Measurements from ENCODE around the gene FAR2. TPM values are rescaled to one million over a fixed set of nuclear protein-coding genes. Genes with fewer than 3 reads are reported as not detected.
"Not testable (repeated sequence)": the region's sequence is repeated elsewhere in the genome, so short reads cannot be mapped to it uniquely, and the experiment has no call there.

FAR2 gene
- polyA plus RNA-seq, 1 donor (not counting 4 experiments of a cell fraction or from before 2014, with no cell fraction given), result 9.2 TPM

- FAIRE-seq, result no peak
- no peak for TF ChIP-seq CTCF (optimal IDR thresholded peaks at IDR 0.05 in 1 of 3, IDR thresholded peaks at IDR 0.05 in 1 of 3, conservative IDR thresholded peaks at IDR 0.05 in 1 of 3; ENCODE audit: extremely low read depth in 1 of 3, insufficient read depth in 2 of 3, low read length in 3 of 3)
- no peak for TF ChIP-seq EZH2 (IDR thresholded peaks at IDR 0.05; ENCODE audit: low read length)
- Histone ChIP-seq H3K4me2 (ENCODE audit: control insufficient read depth, extremely low read depth, insufficient read depth, low read depth, low read length) (peak overlapping the region; percentile 22), H3K27me3 (ENCODE audit: control insufficient read depth, extremely low read depth, insufficient read depth, low read length) (peaks cover 5% of the 10 kb centered on the region), H3K9ac (ENCODE audit: control insufficient read depth, extremely low read depth, insufficient read depth, low read length) (no peak overlapping the region), H3K9me1 (ENCODE audit: control insufficient read depth, extremely low read depth, insufficient read depth, low read length) (no peaks in the 10 kb centered on the region), H2AFZ (ENCODE audit: control insufficient read depth, low read length) (peak overlapping the region; percentile 58), H4K20me1 (ENCODE audit: control insufficient read depth, extremely low read depth, insufficient read depth, low read length) (no peaks in the 10 kb centered on the region), H3K4me1 (ENCODE audit: control insufficient read depth, extremely low read depth, insufficient read depth, low read length) (peaks cover 3% of the 10 kb centered on the region), H3K36me3 (ENCODE audit: control insufficient read depth in 2 of 2, extremely low read depth in 1 of 2, insufficient read depth in 2 of 2, low read length in 2 of 2) (no peaks in the 10 kb centered on the region), H3K27ac (ENCODE audit: control insufficient read depth, insufficient read depth, low read length) (no peak overlapping the region), H3K79me2 (ENCODE audit: control insufficient read depth, insufficient read depth, low read length) (no peaks in the 10 kb centered on the region), H3K4me3 (ENCODE audit: control insufficient read depth in 2 of 3, extremely low read depth in 1 of 3, insufficient read depth in 2 of 3, low read depth in 1 of 3, low read length in 3 of 3) (no peak overlapping the region), H3K9me3 (ENCODE audit: control insufficient read depth, low read depth, low read length) (peaks cover 2% of the 10 kb centered on the region)
- dilution Hi-C loops (cut with MboI; ENCODE audit: extremely low pct_ligation_motif_present, low sequenced_read_pairs), result no loop called here
- no peak for DNase-seq (ENCODE audit: low read depth, low spot score)
Measured at GRCh38 chr12:29133680-29134079, 15.4 kb upstream of the FAR2 start.

- H3K9ac ChIP-seq (ENCODE audit: control insufficient read depth, extremely low read depth, insufficient read depth, low read length); DNase-seq (ENCODE audit: low read depth, low spot score); H3K36me3 ChIP-seq (ENCODE audit: control insufficient read depth in 2 of 2, extremely low read depth in 1 of 2, insufficient read depth in 2 of 2, low read length in 2 of 2); H3K4me3 ChIP-seq (ENCODE audit: control insufficient read depth in 2 of 3, extremely low read depth in 1 of 3, insufficient read depth in 2 of 3, low read depth in 1 of 3, low read length in 3 of 3); H3K9me3 ChIP-seq (ENCODE audit: control insufficient read depth, low read depth, low read length); H3K4me1 ChIP-seq (ENCODE audit: control insufficient read depth, extremely low read depth, insufficient read depth, low read length); dilution Hi-C loops (cut with MboI; ENCODE audit: extremely low pct_ligation_motif_present, low sequenced_read_pairs); H3K27me3 ChIP-seq (ENCODE audit: control insufficient read depth, extremely low read depth, insufficient read depth, low read length); H3K27ac ChIP-seq (ENCODE audit: control insufficient read depth, insufficient read depth, low read length); FAIRE-seq; H3K79me2 ChIP-seq (ENCODE audit: control insufficient read depth, insufficient read depth, low read length); H2AFZ ChIP-seq (ENCODE audit: control insufficient read depth, low read length); H3K9me1 ChIP-seq (ENCODE audit: control insufficient read depth, extremely low read depth, insufficient read depth, low read length); H3K4me2 ChIP-seq (ENCODE audit: control insufficient read depth, extremely low read depth, insufficient read depth, low read depth, low read length); H4K20me1 ChIP-seq (ENCODE audit: control insufficient read depth, extremely low read depth, insufficient read depth, low read length): not testable (repeated sequence)
Measured at GRCh38 chr12:29138256-29138655, 10.8 kb upstream of the FAR2 start.

GRCh38 chr12:29138855-29139254 lies 10.2 kb upstream of the FAR2 start:
- H4K20me1 ChIP-seq (ENCODE audit: control insufficient read depth, extremely low read depth, insufficient read depth, low read length); H3K9me1 ChIP-seq (ENCODE audit: control insufficient read depth, extremely low read depth, insufficient read depth, low read length); H3K27ac ChIP-seq (ENCODE audit: control insufficient read depth, insufficient read depth, low read length); H3K9me3 ChIP-seq (ENCODE audit: control insufficient read depth, low read depth, low read length); H3K79me2 ChIP-seq (ENCODE audit: control insufficient read depth, insufficient read depth, low read length); H3K4me2 ChIP-seq (ENCODE audit: control insufficient read depth, extremely low read depth, insufficient read depth, low read depth, low read length); H3K4me3 ChIP-seq (ENCODE audit: control insufficient read depth in 2 of 3, extremely low read depth in 1 of 3, insufficient read depth in 2 of 3, low read depth in 1 of 3, low read length in 3 of 3); H2AFZ ChIP-seq (ENCODE audit: control insufficient read depth, low read length); DNase-seq (ENCODE audit: low read depth, low spot score); FAIRE-seq; dilution Hi-C loops (cut with MboI; ENCODE audit: extremely low pct_ligation_motif_present, low sequenced_read_pairs); H3K27me3 ChIP-seq (ENCODE audit: control insufficient read depth, extremely low read depth, insufficient read depth, low read length); H3K9ac ChIP-seq (ENCODE audit: control insufficient read depth, extremely low read depth, insufficient read depth, low read length); H3K36me3 ChIP-seq (ENCODE audit: control insufficient read depth in 2 of 2, extremely low read depth in 1 of 2, insufficient read depth in 2 of 2, low read length in 2 of 2); H3K4me1 ChIP-seq (ENCODE audit: control insufficient read depth, extremely low read depth, insufficient read depth, low read length): not testable (repeated sequence)

All from keratinocyte (primary cell).